Endothelial cell of umbilical vein (primary cell): ENCODE measurements around the gene CAP2. TPM values are rescaled to one million over a fixed set of nuclear protein-coding genes. Genes with fewer than 3 reads are reported as not detected.
"Not testable (repeated sequence)": the region's sequence is repeated elsewhere in the genome, so short reads cannot be mapped to it uniquely, and the experiment has no call there.

Experiments used
- BruUV-seq: library from RNA; stranded (reverse); fragments of 400-500 nt; replicated peaks from 2 replicates; lab custom pipeline; 2021; lab: Mats Ljungman, UMichigan
- CTCF ChIA-PET: fragments of 300-600, 350-600 bp; sonication (Branson Sonifier 250); formaldehyde crosslinking; loops from one replicate; lab custom pipeline; 2021; ENCODE audit warnings: antibody characterized with exemption, inconsistent platforms; lab: Charles Lee
- POLR2A ChIA-PET: fragments of 300-600, 350-600 bp; sonication (Branson Sonifier 250); formaldehyde crosslinking; loops from one replicate; lab custom pipeline; 2021; ENCODE audit warnings: antibody characterized with exemption, inconsistent platforms; lab: Charles Lee
- DNase-seq: peaks from one replicate; pipeline ENCODE4 v3.0.0-alpha.2; 2011; ENCODE audit warnings: low read depth, low spot score
- FAIRE-seq: peaks from 2 replicates; lab custom pipeline; 2011; peaks lifted over from hg19 to GRCh38; lab: Jason Lieb, UNC
- H2AFZ ChIP-seq: 2 replicates; pipeline ENCODE4 v1.6.0; 2012; ENCODE audit warnings: low read depth, low read length, control low read depth, inconsistent platforms
- H3K27ac ChIP-seq: 2 replicates; pipeline ENCODE4 v1.5.1; 2011; ENCODE audit warnings: low read depth, mild to moderate bottlenecking, control low read depth, low read length, moderate library complexity; ENCODE audit not compliant: insufficient read depth
- H3K27me3 ChIP-seq, 2 experiments: 2 replicates each; pipeline versions ENCODE4 v1.6.0 to v1.6.1; 2011; ENCODE audit warnings: low read length in 2 of 2, mixed read lengths in 1 of 2; ENCODE audit not compliant: control insufficient read depth in 2 of 2, insufficient read depth in 2 of 2
- H3K36me3 ChIP-seq, 2 experiments: 2 replicates in 1 of 2; 3 replicates in 1 of 2; pipeline ENCODE4 v1.5.1; 2011; ENCODE audit warnings: low read length in 2 of 2, mild to moderate bottlenecking in 1 of 2, moderate library complexity in 1 of 2; ENCODE audit not compliant: control insufficient read depth in 2 of 2, insufficient read depth in 2 of 2; ENCODE audit errors: extremely low read depth in 1 of 2
- H3K4me1 ChIP-seq: 3 replicates; pipeline ENCODE4 v1.5.1; 2011; ENCODE audit warnings: mild to moderate bottlenecking, low read length; ENCODE audit not compliant: control insufficient read depth, insufficient read depth; ENCODE audit errors: extremely low read depth
- H3K4me2 ChIP-seq: 2 replicates; pipeline ENCODE4 v1.6.1; 2011; ENCODE audit warnings: low read length, control low read depth, mixed read lengths; ENCODE audit not compliant: insufficient read depth
- H3K4me3 ChIP-seq, 3 experiments: fragments of 200-600 bp in 1 of 3; sonication (generic), shearing (Covaris generic) in 1 of 3; replicated peaks in 1 of 3; 2 replicates each; pipeline ENCODE4 v1.5.1; 2011 to 2016; ENCODE audit warnings: control low read depth in 3 of 3, low read length in 3 of 3, mild to moderate bottlenecking in 2 of 3, inconsistent platforms in 1 of 3, low read depth in 1 of 3, moderate library complexity in 1 of 3; ENCODE audit not compliant: insufficient read depth in 1 of 3
- H3K79me2 ChIP-seq: 2 replicates; pipeline ENCODE4 v1.6.0; 2012; ENCODE audit warnings: low read length, inconsistent platforms; ENCODE audit not compliant: control insufficient read depth, insufficient read depth
- H3K9ac ChIP-seq: replicated peaks from 2 replicates; pipeline ENCODE3; 2011; ENCODE audit warnings: low read length, control low read depth; ENCODE audit not compliant: insufficient read depth; ENCODE audit errors: extremely low read depth
- H3K9me1 ChIP-seq: replicated peaks from 3 replicates; pipeline ENCODE4 v1.6.0; 2011; ENCODE audit warnings: mild to moderate bottlenecking, low read length; ENCODE audit not compliant: control insufficient read depth, insufficient read depth; ENCODE audit errors: extremely low read depth
- H3K9me3 ChIP-seq: replicated peaks from 2 replicates; pipeline ENCODE4 v1.5.1; 2012; ENCODE audit warnings: low read length, inconsistent platforms; ENCODE audit not compliant: control insufficient read depth, insufficient read depth
- H4K20me1 ChIP-seq: replicated peaks from 2 replicates; pipeline ENCODE3; 2011; ENCODE audit warnings: mild to moderate bottlenecking, low read length; ENCODE audit not compliant: control insufficient read depth, insufficient read depth; ENCODE audit errors: extremely low read depth
- EZH2 ChIP-seq: IDR thresholded peaks from 2 replicates; pipeline ENCODE4 v1.6.1; 2012; ENCODE audit warnings: borderline replicate concordance, low read depth, mild to moderate bottlenecking, moderate library complexity, low read length, inconsistent platforms; ENCODE audit not compliant: severe bottlenecking
- FOS ChIP-seq: IDR thresholded peaks from 2 replicates; pipeline ENCODE4 v1.6.1; 2011; ENCODE audit warnings: mild to moderate bottlenecking, low read length, moderate library complexity, borderline replicate concordance; ENCODE audit not compliant: insufficient read depth
- GATA2 ChIP-seq: IDR thresholded peaks from 2 replicates; pipeline ENCODE4 v1.7.0; 2011; ENCODE audit warnings: low read depth, mild to moderate bottlenecking, moderate library complexity, mixed read lengths, low read length; ENCODE audit not compliant: insufficient read length, insufficient read depth
- JUN ChIP-seq: IDR thresholded peaks from 2 replicates; pipeline ENCODE4 v1.6.1; 2011; ENCODE audit warnings: borderline replicate concordance, low read depth; ENCODE audit not compliant: insufficient read length, insufficient read depth
- MYC ChIP-seq: IDR thresholded peaks from one replicate; pipeline ENCODE4 v1.6.1; 2011; ENCODE audit warnings: mild to moderate bottlenecking, low read depth, low read length
- POLR2A ChIP-seq: IDR thresholded peaks from 2 replicates; pipeline ENCODE4 v1.6.1; 2012; ENCODE audit warnings: low read depth, mild to moderate bottlenecking, control low read depth, low read length
- POLR2AphosphoS5 ChIP-seq: IDR thresholded peaks from 2 replicates; pipeline ENCODE4 v1.6.1; 2012; ENCODE audit warnings: low read depth, mild to moderate bottlenecking, control low read depth, low read length, moderate library complexity; ENCODE audit not compliant: insufficient read depth
- dilution Hi-C: fragments of 300-500 bp; cut with MboI; formaldehyde crosslinking; loops from one replicate; pipeline ENCODE4 v1.15.0; 2019; ENCODE audit warnings: low sequenced_read_pairs; ENCODE audit not compliant: extremely low pct_ligation_motif_present
- intact Hi-C: fragments of 100-400 bp; cut with micrococcal nuclease; formaldehyde crosslinking; loops from one replicate; pipeline ENCODE4 v1.10.0; 2022
- polyA plus RNA-seq, 4 experiments: library from polyadenylated mRNA; depleted of rRNA in 3 of 4; stranded (reverse) in 3 of 4; unstranded in 1 of 4; fragments of >200 nt; gene quantifications; 2 replicates each; pipeline versions ENCODE4 v1.2.1 to v1.2.3, GENCODE V29; 2011 to 2012; ENCODE audit warnings: missing spikeins in 1 of 4
- total RNA-seq: library from RNA; stranded (reverse); gene quantifications from 2 replicates; pipeline ENCODE4 v1.2.3, GENCODE V29; 2021
- TF ChIP-seq, protein P1 (sequence below), 2 donors: IDR thresholded peaks; 1 replicate in 1 of 2; 2 replicates in 1 of 2; pipeline ENCODE4 v1.5.1; 2011; ENCODE audit warnings: low read length in 2 of 2, mild to moderate bottlenecking in 2 of 2, moderate library complexity in 2 of 2, control low read depth in 1 of 2, inconsistent platforms in 1 of 2, low read depth in 1 of 2; ENCODE audit not compliant: insufficient read depth in 1 of 2; ENCODE audit errors: extremely low read depth in 1 of 2
- TF ChIP-seq, protein P2 (sequence below): IDR thresholded peaks from 2 replicates; pipeline ENCODE4 v1.6.1; 2011; ENCODE audit not compliant: insufficient read depth, insufficient read length

The CAP2 gene
- total and polyA plus RNA-seq, 2 donors (not counting 3 experiments of a cell fraction or from before 2014, with no cell fraction given), result 12.2 to 21.3 TPM

- ChIA-PET CTCF (no interaction called here), POLR2A (no interaction called here)
- no peak overlapping the region for H3K27ac ChIP-seq
- H3K4me3 ChIP-seq, result no peak overlapping the region
- FAIRE-seq (peak; percentile 35), DNase-seq (peak; percentile 10)
- H3K4me1 ChIP-seq, result peaks cover 7% of the 10 kb centered on the region
- TF ChIP-seq, protein P1, sequence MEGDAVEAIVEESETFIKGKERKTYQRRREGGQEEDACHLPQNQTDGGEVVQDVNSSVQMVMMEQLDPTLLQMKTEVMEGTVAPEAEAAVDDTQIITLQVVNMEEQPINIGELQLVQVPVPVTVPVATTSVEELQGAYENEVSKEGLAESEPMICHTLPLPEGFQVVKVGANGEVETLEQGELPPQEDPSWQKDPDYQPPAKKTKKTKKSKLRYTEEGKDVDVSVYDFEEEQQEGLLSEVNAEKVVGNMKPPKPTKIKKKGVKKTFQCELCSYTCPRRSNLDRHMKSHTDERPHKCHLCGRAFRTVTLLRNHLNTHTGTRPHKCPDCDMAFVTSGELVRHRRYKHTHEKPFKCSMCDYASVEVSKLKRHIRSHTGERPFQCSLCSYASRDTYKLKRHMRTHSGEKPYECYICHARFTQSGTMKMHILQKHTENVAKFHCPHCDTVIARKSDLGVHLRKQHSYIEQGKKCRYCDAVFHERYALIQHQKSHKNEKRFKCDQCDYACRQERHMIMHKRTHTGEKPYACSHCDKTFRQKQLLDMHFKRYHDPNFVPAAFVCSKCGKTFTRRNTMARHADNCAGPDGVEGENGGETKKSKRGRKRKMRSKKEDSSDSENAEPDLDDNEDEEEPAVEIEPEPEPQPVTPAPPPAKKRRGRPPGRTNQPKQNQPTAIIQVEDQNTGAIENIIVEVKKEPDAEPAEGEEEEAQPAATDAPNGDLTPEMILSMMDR (IDR thresholded peaks at IDR 0.05; ENCODE audit: extremely low read depth in 1 of 2, insufficient read depth in 1 of 2, low read depth in 1 of 2, low read length in 2 of 2), result no peak
- TF ChIP-seq POLR2A (no peak), POLR2AphosphoS5 (no peak), GATA2 (no peak), MYC (no peak), FOS (no peak), EZH2 (no peak), JUN (no peak)
- TF ChIP-seq, protein P2, sequence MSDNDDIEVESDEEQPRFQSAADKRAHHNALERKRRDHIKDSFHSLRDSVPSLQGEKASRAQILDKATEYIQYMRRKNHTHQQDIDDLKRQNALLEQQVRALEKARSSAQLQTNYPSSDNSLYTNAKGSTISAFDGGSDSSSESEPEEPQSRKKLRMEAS, result no peak
- H3K79me2 ChIP-seq, result no peaks in the 10 kb centered on the region
- H3K4me2 ChIP-seq, result no peak overlapping the region
- H3K9me3 ChIP-seq, result no peaks in the 10 kb centered on the region
- no peaks in the 10 kb centered on the region for H4K20me1 ChIP-seq
- dilution Hi-C loops, result no loop called here
- H3K36me3 ChIP-seq, result no peaks in the 10 kb centered on the region
- BruUV-seq, result no TSS peak
- H3K9me1 ChIP-seq, result no peaks in the 10 kb centered on the region
- H3K27me3 ChIP-seq, result no peaks in the 10 kb centered on the region
- no peak overlapping the region for H2AFZ ChIP-seq
- no peak overlapping the region for H3K9ac ChIP-seq
- intact Hi-C loops, result no loop called here
Measured at GRCh38 chr6:17413313-17413750, 19.9 kb downstream of the CAP2 start.

- H3K4me2 ChIP-seq, H3K27ac ChIP-seq, H3K9ac ChIP-seq, POLR2A ChIA-PET, H2AFZ ChIP-seq, H3K4me3 ChIP-seq, CTCF ChIA-PET, FAIRE-seq, DNase-seq, H3K79me2 ChIP-seq, H4K20me1 ChIP-seq, H3K4me1 ChIP-seq, intact Hi-C loops, BruUV-seq, H3K9me1 ChIP-seq, dilution Hi-C loops, H3K27me3 ChIP-seq, H3K9me3 ChIP-seq, H3K36me3 ChIP-seq: not testable (repeated sequence)
Measured at GRCh38 chr6:17414395-17414794, 21.0 kb downstream of the CAP2 start.
